Activated CD4-positive, CD25-positive, alpha-beta regulatory T cell treated with anti-CD3 and anti-CD28 coated beads, Interleukin-2, amount 50 U/mL, for 16 hours (primary cell): ENCODE data around the gene IFT122.
"Not testable (repeated sequence)": the region's sequence is repeated elsewhere in the genome, so short reads cannot be mapped to it uniquely, and the experiment has no call there.

Experiments used
- DNase-seq: peaks from one replicate; pipeline ENCODE4 v3.0.0-alpha.2; 2020; ENCODE audit warnings: low read depth, low spot score

Gene IFT122

DNA sequence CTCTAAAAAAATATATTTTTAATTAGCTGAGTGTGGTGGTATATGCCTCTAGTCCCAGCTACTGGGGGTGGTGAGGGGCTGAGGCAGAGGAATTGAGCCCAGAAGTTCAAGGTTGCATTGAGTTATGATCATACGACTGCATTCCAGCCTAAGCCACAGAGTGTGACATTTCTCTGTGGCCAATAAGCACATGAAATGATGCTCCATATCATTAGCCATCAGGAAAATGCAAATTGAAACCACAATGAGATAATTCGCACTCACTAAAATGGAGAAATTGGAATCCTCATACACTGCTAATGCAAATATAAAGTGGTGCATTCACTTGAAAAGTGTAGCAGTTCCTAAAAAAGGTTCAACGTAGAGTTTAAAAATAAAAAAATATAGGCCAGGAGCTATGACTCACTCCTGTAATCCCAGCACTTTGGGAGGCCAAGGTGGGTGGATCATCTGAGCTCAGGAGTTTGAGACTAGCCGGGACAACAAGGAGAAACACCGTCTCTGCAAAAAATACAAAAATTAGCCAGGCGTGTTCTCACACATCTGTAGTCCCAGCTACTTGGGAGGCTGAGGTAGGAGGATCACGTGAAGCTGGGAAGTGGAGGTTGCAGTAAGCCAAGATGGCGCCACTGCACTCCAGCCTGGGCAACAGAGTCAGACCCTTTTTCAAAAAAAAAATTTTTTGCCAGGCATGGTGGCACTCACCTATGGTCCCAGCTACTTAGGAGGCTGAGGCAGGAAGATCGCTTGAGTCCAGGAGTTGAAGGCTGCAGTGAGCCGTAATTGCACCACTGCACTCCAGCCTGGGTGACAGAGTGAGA lies 35.2 kb downstream of the IFT122 start:
- DNase-seq: no peak

DNA sequence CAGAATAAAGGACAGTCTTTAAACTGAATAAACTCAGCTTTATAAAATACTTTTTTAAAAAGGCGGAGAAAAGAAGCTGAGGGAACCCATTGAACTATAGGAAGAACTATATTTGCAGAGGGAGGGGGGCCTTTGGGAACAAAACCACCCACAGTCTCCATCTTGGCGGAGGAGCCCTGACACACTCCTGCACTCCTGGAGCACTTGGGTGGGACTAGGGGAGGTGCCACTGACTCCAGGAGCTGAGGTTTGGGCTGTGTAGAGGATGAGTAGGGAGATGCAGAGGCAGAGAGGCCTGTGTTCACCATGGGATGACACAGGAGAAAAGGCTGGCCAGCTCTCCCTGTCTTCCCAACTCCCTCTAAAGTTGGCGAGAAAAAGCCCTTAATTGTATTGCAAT lies 35.8 kb downstream of the IFT122 start:
- no peak for DNase-seq

DNA sequence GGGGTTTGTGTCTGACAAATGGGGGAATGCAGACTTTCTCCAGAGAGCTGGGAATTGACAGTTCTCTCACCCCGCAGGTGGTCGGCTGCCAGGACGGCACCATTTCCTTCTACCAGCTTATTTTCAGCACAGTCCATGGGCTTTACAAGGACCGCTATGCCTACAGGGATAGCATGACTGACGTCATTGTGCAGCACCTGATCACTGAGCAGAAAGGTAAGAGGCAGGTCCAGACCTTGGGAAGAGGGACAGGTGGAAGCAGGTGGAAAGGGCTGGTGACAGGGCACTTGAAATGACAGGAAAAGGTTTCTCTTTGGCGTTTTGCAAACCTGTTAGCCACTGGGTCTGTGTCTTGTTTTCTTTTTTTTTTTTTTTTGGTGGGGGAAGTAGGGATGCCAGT lies 36.6 kb downstream of the IFT122 start:
- no peak for DNase-seq

DNA sequence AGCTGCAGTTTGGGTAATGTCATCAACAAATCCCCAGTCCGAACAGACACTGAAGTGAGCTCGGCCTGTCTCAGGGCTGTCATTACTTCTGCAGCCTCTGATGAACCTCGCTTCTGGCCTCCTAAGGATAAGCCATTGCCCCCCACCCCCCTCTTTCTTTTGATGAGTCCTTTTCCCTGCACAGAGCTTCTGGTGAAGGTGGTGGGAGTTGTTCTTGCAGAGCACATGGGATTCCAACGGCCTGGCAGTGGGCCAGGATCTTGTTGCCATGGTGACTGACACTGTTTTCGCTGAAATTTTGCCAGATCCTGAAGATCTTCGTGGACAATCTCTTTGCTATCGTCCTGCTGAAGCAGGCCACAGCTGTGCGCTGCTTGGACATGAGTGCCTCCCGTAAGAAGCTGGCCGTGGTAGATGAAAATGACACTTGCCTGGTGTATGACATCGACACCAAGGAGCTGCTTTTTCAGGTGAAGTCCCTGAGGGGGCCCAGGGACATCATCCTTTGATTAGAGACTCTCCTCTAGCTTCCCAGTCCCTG lies 41.3 kb downstream of the IFT122 start:
- DNase-seq: not testable (repeated sequence)

DNA sequence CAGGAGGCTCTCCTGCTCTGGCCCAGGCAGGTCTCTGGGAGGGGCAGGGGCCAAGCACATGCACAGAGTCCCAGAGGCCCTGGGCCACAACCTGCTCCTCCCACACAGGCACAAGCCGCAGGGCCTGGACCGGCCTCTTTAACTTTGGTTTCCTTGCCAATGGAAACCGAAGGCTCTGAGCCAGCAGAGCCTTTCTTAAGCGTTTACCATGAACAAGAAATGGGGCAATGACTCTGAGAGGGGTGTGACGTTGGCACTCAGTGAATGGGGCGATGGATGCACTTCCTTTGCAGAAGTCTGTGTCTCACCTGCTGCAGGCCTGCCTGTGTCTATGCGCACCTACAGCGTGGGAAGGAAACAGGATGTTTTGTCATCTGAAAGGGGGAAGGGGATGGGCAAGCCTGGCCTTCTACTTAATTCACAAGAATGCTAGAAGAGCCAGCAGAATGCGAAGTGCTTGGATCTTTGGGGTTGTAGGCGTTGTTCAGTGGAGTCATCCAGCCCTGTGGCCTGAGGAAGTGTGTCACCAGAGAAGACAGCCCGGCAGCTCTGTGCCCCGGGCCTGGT lies 41.8 kb downstream of the IFT122 start:
- peak; percentile 22 for DNase-seq

DNA sequence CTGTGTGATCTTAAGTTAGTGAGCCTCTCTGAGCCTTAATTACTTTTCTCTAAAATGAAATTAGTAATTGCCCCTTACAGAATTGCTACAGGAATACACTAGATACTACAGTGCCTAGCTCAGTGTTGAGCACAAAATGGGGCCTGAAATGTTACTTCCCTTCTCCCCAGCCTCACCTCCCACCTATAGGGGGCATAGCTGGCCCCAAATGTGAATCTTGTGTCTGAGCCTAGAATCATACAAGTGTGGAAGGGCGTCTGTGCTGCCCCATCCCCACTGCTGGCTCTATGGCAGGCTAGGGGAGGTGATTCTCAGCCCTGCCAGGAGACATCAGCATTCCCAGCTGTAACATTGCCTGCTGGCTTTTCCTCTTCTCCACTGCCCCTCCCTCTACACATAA lies 42.7 kb downstream of the IFT122 start:
- no peak for DNase-seq

DNA sequence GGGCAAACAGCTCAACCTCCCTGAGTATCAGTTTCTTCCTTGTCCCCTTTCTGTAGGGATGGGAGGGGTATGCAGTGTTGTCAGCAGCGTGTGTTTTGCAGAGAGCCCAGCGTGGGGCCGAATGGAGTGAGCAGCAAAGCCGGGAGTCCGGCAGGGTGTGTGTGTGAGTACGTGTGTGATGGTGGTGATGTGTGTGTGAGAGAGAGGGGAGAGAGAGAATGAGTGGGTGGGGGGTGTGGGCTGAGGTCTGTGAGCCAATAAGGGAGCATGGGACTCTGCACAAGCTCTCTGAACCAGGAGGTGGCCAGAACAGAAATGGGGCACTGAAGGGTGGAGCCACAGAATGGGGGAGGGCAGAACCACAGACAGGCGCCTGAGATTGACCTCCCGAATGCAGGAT lies 43.8 kb downstream of the IFT122 start:
- DNase-seq: no peak

DNA sequence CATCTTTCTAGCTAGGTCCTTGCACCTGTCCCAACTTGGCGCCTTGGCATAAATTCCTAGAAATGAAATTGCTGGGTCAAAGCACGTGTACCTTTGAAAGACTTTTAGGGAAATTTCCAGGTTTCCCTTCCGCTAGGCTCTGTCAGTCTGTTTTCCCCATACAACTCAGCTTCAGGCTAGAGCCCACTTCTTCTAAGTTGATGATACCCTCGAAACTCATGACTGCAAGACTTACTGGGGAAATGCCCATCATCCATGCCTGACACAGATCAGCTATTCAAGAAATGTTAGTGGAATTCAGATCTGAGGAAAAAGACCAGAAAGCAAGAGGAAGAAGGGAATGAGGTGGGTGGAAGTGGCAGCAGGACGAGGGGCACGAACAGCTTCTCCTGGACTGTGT lies 45.1 kb downstream of the IFT122 start:
- DNase-seq: not testable (repeated sequence)

DNA sequence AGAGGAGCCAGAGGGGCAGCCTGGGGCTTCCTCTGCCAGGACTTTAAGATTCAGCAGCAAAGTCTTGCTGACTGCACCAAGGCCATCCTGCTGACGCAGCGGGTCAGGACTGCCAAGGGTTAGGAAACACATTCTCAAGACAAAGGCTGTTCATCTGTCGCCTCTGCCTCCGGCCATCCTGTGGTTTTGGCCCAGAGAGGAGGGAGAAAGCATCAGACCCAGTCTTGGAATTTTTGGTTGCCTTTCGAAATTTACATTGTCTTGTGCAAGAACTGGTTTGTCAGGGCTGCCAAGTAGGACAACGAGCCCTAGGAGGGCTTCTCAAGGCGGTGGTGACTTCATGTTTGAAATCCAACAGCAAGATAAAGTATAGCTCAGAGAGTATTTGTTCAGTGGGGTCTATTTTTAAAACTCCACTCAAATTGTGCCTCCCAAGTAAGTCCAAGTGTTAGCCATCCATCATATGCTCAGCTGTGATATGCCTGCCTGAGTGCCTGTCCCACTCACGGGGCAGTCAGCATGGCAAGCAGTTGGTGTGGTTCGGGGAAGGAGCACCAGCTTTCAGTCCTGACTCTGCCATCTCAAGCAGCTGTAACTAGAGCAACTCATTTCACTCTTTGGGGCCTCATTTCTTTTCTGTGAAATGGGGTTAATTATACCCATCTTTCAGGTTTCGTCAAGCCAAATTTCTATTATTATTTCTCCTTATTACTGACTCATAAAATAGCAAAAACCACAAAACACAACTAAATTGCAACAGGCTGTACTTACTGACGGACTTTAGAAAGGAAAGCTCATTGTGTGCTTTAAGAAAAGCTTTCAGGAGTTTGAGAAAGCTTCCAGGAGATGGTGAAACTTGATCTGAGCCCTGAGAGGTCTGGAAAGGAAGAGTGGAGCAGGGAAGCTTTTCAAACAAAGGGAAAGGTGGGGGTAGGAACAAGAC lies 46.0 kb downstream of the IFT122 start:
- no peak for DNase-seq

DNA sequence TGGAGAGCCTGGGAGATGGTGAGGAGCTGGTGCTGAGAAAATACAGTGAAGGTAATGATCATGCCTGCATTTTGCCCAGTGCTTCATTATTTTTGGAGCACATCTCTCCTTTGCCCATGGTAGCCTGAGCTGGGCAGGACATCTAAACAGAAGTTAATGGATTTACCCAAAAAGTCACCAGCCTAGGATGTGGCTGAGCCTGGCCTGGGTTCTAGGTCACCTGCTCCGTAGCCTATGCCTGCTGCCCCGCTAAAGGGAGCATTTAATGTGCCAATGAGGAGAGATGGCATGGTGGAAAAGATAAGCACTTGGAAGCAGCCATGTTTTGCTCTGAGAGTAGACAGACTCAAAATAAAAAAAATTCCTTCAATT lies 46.6 kb downstream of the IFT122 start:
- no peak for DNase-seq

DNA sequence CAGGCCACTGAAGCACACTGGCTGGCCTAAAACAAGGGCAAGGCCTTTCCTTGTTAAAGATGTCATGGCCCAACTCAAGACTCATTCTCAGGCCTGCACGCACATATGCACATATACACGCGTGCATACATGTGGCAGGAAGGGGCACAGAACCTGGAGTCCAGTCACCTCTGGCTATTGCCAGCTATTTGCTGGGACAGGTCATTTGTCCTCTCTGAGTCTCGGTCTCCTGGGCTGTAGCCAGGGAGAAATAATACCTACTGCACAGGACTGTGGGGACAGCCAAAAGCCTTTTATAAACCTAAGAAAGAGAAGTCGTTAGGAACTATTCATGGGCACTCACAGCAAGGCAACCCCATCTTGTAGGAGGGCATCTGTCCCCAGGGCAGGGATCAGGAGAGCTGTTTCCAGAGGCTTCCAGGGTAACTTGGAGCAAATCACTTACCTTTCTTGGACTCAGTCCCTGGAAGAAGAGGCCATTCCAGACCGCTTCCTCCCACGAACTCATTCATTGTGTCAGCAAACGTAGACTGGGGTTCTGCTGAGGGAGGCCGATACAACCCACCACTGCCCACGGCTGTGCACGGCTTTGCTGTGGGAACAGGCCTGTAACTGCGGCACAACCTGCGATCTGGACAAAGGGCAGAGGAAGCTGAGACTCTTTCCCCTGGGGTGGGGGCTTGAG lies 47.3 kb downstream of the IFT122 start:
- DNase-seq: no peak

DNA sequence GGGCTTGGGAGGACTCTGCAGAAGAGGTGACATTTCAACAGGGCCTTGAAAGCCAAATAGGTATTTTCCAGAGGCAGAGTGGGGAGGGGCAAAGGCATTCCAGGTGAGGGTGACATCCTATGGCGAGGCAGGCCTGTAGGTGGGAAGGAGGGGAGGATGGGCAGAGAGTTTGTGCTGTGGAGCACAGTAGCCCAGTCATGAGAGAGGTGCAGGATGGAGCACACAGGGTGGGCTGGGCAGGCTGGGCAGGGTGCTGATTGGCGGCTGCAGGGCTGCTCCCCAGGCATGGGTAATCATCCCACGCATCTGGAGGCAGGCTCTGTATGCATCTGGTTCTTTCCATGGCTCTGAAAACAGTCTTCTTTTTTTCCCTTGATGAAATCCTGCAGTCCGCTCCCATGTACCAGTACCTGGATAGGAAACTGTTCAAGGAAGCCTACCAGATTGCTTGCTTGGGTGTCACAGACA lies 47.9 kb downstream of the IFT122 start:
- not testable (repeated sequence) for DNase-seq

DNA sequence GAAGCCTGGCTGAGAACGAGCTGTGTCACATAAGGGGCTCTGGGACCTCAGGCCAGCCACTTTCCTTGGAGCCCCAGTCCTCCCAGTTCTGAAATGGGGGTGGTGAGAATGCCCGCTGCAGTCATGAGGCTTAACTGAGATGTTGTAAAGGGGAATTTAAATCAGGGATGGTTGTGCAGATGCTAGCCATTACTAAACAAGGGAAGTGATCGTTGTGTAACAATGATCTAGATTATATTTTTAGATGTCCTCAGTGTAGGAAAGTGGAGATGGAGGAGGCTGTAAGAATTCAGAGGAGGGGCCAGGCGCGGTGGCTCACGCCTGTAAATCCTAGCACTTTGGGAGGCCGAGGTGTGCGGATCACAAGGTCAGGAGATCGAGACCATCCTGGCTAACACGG lies 49.2 kb downstream of the IFT122 start:
- not testable (repeated sequence) for DNase-seq

DNA sequence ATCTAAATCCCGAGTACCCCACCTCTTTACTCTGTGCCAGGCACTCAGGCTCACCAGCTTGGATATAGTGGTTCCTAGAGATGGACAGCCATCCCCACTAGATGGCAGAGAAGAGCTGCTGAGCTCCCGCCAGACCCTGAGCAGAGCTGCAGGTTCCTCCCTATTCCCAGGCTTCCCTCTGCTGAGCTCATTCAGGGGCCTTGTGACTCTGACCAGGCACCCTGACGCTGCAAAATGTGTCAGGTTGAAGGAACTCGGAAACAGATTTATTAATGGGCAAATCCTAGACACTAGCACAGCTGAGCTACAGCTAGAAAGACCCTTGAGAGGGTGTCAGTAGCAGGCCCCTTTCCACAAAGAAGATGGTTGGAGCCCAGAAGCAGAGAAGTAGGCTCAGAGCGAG lies 50.2 kb downstream of the IFT122 start:
- no peak for DNase-seq

DNA sequence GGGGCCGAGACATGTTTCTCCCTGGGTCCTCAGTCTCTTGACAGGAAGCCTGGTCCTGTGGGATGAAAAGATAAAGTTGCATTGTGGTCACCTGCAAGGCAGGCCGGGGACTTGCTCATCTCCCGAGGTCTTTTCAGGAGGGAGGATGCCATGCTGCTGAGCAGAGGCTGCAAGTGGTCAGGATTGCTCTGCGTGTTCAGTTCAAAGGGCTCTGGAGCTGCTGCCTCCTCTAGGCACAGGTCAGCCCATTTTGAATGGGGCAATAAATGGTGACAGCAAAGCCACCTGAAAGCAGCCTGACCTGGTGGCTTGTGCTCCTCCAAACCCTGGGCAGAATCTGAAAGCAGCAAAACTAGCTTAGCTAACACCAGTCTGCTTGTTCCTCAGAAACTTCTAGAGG lies 51.1 kb downstream of the IFT122 start:
- not testable (repeated sequence) for DNase-seq

DNA sequence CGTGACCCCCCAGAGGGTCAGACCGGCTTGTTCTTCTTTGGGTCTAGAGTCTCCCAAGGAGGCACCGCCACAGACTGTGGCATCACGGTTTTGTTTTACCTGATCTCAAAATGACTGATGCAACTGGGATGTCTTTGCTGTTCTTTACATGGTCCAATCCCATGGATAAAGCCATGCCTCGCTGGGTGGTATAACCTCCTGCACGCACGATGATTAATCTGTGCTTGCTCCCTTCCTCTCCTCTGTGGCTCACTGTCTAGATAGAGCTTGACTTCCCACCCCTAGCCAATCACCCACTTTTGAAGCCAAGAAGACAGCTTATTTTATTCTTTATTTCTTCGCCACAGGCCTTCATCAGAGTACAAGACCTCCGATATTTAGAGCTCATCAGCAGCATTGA lies 51.8 kb downstream of the IFT122 start:
- DNase-seq: no peak

DNA sequence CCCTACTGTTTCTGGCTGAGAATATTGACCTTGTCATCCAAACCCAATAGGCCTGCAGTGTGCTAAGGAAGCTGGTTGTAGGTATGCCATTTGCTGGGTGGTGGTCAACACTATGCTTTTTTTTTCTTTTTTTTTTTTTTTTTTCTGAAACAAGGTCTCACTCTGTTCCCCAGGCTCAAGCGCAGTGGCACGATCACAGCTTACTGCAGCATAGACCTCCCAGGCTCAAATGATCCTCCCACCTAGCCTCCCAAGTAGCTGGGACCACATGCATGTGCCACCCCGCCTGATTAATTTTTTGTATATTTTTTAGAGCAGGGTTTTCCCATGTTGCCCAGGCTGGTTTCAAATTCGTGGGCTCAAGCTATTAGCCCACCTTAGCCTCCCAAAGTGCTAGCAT lies 52.7 kb downstream of the IFT122 start:
- DNase-seq: no peak

DNA sequence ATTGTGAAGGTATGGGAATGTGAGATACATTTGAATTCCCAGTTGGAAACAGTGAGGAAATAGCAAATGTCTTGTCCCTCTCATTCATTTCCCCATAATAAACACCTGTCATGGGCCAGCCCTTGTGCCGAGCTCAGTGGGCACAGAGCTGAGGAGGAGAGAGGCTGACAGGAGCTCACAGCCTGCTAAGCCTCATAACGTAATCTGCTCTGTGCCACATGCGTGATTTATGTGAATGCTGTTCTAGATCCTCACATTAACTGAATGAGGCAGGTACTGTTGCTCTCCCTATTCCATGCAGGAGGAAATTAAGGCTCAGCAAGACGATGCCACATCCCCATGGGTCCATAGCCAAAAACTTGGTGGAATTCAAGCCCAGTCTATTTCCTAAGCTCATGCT lies 53.2 kb downstream of the IFT122 start:
- no peak for DNase-seq

DNA sequence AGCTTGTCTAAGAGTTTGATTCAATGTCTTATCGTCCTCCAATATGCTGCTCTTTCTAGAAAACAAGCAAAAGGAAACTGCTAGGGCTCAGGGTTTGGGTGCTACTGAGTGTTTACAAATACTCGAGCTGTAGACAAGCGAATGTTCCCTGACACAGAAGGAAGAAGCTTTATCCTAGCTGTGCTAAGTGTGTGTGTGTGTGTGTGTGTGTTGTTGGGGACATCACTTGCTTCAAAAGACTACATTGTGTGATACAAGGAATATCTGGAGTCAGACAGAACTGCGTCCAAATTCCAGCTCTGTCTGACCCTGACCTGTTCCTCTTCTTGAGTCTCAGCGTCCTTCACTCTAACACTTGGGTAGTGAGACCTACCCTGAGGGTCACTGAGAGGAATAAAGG lies 54.5 kb downstream of the IFT122 start:
- not testable (repeated sequence) for DNase-seq

DNA sequence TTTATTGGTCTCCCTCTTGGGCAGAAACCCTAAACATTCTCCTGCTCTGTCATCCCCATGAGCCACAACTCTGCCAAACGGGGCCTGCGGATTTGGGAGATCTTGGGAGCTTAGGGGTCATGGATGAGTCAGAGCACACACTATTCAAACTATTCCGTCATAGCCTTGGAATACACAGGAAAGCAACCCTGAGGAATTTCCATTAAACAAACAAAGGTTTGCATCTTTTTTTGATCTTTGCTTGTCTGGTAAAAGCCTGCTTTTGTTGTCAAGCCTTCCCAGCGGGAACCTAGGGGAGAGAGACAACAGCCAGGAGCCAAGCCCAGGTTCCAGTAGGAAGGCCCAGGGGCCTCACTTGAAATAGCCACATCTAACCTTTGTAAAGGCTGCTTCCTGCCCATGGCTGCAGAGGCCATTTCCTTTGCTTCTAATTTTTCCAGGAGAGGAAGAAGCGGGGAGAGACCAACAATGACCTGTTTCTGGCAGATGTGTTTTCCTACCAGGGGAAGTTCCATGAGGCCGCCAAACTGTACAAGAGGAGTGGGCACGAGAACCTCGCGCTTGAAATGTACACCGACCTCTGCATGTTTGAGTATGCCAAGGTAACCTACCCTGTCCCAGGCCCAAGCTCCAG lies 55.1 kb downstream of the IFT122 start:
- DNase-seq: not testable (repeated sequence)

DNA sequence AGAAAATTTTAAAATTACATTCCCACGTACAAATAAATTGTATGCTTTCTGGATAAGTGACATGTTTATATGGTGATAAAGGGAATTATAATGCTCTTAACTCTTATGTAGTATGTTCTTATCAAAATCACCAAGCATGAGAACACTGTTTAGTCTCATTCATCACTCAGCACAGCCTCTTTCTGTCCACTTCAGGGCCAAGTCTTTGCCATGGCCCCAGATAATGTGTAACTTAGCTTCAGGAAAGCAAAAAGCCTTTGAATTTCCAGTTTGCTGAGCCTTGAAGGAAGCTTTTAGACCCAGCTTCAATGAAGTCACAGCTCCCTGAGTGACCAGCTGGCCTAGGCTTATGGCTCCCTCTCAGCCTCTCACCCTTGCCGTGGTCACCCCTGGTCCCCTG lies 57.9 kb downstream of the IFT122 start:
- not testable (repeated sequence) for DNase-seq
